HEK293 (cell line): ENCODE measurements around the gene JKAMP.

ENCODE experiments used
- ATF2 ChIP-seq: fragments of 450-650 bp; formaldehyde crosslinking; IDR thresholded peaks from 2 replicates; pipeline ENCODE4 v1.5.1; 2016; ENCODE audit warnings: missing biosample characterization, missing genetic modification characterization, low read depth
- PATZ1 ChIP-seq: fragments of 450-650 bp; formaldehyde crosslinking; IDR thresholded peaks from 2 replicates; pipeline ENCODE4 v1.5.1; 2016; ENCODE audit warnings: missing biosample characterization, missing genetic modification characterization
- TSHZ1 ChIP-seq: fragments of 450-650 bp; formaldehyde crosslinking; IDR thresholded peaks from 2 replicates; pipeline ENCODE4 v1.5.1; 2016; ENCODE audit warnings: missing biosample characterization, missing genetic modification characterization, borderline replicate concordance
- ZNF549 ChIP-seq: fragments of 450-650 bp; IDR thresholded peaks from 2 replicates; pipeline ENCODE4 v1.5.1; 2018; ENCODE audit warnings: missing biosample characterization, missing genetic modification characterization, mild to moderate bottlenecking, inconsistent platforms, moderate library complexity
- ZNF560 ChIP-seq: fragments of 450-650 bp; formaldehyde crosslinking; IDR thresholded peaks from 2 replicates; pipeline ENCODE4 v1.5.1; 2017; ENCODE audit warnings: missing biosample characterization, missing genetic modification characterization, borderline replicate concordance
- ZNF76 ChIP-seq: fragments of 450-650 bp; formaldehyde crosslinking; IDR thresholded peaks from 2 replicates; pipeline ENCODE4; 2016; ENCODE audit warnings: low read depth, missing biosample characterization, missing genetic modification characterization, borderline replicate concordance
- TF ChIP-seq, protein P1 (sequence below): fragments of 450-650 bp; formaldehyde crosslinking; IDR thresholded peaks from 2 replicates; pipeline ENCODE4 v1.5.1; 2016; ENCODE audit warnings: missing biosample characterization, missing genetic modification characterization
- TF ChIP-seq, protein P2 (sequence below): fragments of 450-650 bp; formaldehyde crosslinking; IDR thresholded peaks from 2 replicates; pipeline ENCODE4 v1.5.1; 2016; ENCODE audit warnings: missing biosample characterization, missing genetic modification characterization

- no peak for TF ChIP-seq ZNF76 (tag by site-specific recombination)
- no peak for TF ChIP-seq ZNF560 (tag by site-specific recombination)
- TF ChIP-seq ATF2 (tag by site-specific recombination), result no peak
- TF ChIP-seq ZNF549 (tag by site-specific recombination), result no peak
- no peak for TF ChIP-seq TSHZ1 (tag by site-specific recombination)
- TF ChIP-seq, protein P1, sequence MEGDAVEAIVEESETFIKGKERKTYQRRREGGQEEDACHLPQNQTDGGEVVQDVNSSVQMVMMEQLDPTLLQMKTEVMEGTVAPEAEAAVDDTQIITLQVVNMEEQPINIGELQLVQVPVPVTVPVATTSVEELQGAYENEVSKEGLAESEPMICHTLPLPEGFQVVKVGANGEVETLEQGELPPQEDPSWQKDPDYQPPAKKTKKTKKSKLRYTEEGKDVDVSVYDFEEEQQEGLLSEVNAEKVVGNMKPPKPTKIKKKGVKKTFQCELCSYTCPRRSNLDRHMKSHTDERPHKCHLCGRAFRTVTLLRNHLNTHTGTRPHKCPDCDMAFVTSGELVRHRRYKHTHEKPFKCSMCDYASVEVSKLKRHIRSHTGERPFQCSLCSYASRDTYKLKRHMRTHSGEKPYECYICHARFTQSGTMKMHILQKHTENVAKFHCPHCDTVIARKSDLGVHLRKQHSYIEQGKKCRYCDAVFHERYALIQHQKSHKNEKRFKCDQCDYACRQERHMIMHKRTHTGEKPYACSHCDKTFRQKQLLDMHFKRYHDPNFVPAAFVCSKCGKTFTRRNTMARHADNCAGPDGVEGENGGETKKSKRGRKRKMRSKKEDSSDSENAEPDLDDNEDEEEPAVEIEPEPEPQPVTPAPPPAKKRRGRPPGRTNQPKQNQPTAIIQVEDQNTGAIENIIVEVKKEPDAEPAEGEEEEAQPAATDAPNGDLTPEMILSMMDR (tag by site-specific recombination), result no peak
- no peak for TF ChIP-seq PATZ1 (tag by site-specific recombination)
- TF ChIP-seq, protein P2, sequence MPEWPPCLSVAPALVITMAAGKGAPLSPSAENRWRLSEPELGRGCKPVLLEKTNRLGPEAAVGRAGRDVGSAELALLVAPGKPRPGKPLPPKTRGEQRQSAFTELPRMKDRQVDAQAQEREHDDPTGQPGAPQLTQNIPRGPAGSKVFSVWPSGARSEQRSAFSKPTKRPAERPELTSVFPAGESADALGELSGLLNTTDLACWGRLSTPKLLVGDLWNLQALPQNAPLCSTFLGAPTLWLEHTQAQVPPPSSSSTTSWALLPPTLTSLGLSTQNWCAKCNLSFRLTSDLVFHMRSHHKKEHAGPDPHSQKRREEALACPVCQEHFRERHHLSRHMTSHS, result no peak
These were observed 5.8 kb upstream of the JKAMP start for GRCh38 chr14:59478540-59478939.
